ENCODE measurements around the gene FHOD3.

- TF ChIP-seq EZH2phosphoT487 (IDR thresholded peaks at IDR 0.05; ENCODE audit: borderline replicate concordance, low read length) (no peak), EZH2 (IDR thresholded peaks at IDR 0.05; ENCODE audit: low read length, unreplicated experiment) (no peak)
These were observed 267.3 kb downstream of the FHOD3 start for GRCh38 chr18:36564841-36565240.
